ENCODE measurements around the gene KCNT1.

The KCNT1 gene

DNA sequence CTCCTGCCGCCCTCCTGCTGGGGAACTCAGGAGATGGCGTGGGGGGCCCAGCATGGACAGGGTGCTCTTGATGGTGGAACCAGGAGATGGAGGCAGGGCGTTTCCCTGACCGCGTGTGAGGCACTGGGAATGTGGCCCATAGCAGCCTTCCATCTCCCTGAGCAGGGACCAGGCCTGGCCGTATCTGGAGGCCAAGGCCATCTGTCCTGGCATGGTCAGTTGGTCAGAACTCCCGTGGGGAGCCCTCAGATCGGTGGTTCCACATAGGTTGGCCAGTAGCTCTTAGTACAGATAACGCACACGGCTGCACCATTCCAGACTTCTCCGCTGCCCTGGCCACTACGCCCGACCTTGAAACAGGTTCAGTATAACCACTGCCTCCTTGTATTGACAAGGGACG, 77.6 kb downstream of the KCNT1 start:
- Histone ChIP-seq H3K4me3 (ENCODE audit: low read depth in 1 of 2, low read length in 2 of 2) (no peak overlapping the region), H3K9ac (ENCODE audit: low read depth in 1 of 2, low read length in 2 of 2) (no peak overlapping the region), H3K4me1 (ENCODE audit: control insufficient read depth in 1 of 2, insufficient read depth in 2 of 2, low read length in 2 of 2) (no peaks in the 10 kb centered on the region), H3K27ac (ENCODE audit: low read depth, low read length) (no peak overlapping the region), H3K9me3 (ENCODE audit: control insufficient read depth in 1 of 2, low read length in 2 of 2) (no peaks in the 10 kb centered on the region), H3K36me3 (ENCODE audit: control insufficient read depth in 1 of 2, insufficient read depth in 2 of 2, low read length in 2 of 2) (no peaks in the 10 kb centered on the region), H3K27me3 (ENCODE audit: control insufficient read depth in 1 of 2, insufficient read depth in 2 of 2, low read length in 2 of 2) (no peaks in the 10 kb centered on the region)

- Histone ChIP-seq H3K27me3 (ENCODE audit: control insufficient read depth in 1 of 2, insufficient read depth in 2 of 2, low read length in 2 of 2) (no peaks in the 10 kb centered on the region), H3K4me1 (ENCODE audit: control insufficient read depth in 1 of 2, insufficient read depth in 2 of 2, low read length in 2 of 2) (no peaks in the 10 kb centered on the region), H3K9me3 (ENCODE audit: control insufficient read depth in 1 of 2, low read length in 2 of 2) (no peaks in the 10 kb centered on the region), H3K9ac (ENCODE audit: low read depth in 1 of 2, low read length in 2 of 2) (no peak overlapping the region), H3K4me3 (ENCODE audit: low read depth in 1 of 2, low read length in 2 of 2) (no peak overlapping the region), H3K36me3 (ENCODE audit: control insufficient read depth in 1 of 2, insufficient read depth in 2 of 2, low read length in 2 of 2) (no peaks in the 10 kb centered on the region), H3K27ac (ENCODE audit: low read depth, low read length) (no peak overlapping the region)
Measured at GRCh38 chr9:135780086-135780485, 78.1 kb downstream of the KCNT1 start.

DNA sequence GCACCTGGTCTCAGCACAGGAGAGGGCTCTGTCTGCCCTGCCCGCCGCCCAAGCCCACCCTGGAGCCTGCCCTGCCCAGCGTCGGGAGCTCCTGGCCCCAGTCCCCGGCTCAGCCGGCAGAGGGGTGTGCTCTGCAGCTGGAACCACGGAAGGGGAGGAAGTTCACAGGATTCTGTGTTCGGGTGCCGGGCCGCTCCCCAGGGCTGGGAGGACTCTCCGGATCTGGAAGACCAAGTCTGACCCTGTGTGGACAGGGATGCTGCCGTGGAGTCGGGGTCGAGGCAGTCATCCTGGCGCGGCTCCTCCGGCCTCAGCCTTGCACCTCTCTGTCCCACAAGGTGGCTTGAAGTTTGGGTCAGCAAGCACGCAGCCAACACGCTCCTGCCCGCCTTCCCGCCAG, 78.6 kb downstream of the KCNT1 start:
- Histone ChIP-seq H3K27ac (ENCODE audit: low read depth, low read length) (no peak overlapping the region), H3K9me3 (ENCODE audit: control insufficient read depth in 1 of 2, low read length in 2 of 2) (no peaks in the 10 kb centered on the region), H3K4me1 (ENCODE audit: control insufficient read depth in 1 of 2, insufficient read depth in 2 of 2, low read length in 2 of 2) (no peaks in the 10 kb centered on the region), H3K36me3 (ENCODE audit: control insufficient read depth in 1 of 2, insufficient read depth in 2 of 2, low read length in 2 of 2) (no peaks in the 10 kb centered on the region), H3K27me3 (ENCODE audit: control insufficient read depth in 1 of 2, insufficient read depth in 2 of 2, low read length in 2 of 2) (no peaks in the 10 kb centered on the region), H3K4me3 (ENCODE audit: low read depth in 1 of 2, low read length in 2 of 2) (no peak overlapping the region), H3K9ac (ENCODE audit: low read depth in 1 of 2, low read length in 2 of 2) (no peak overlapping the region)

- H3K4me1 ChIP-seq (ENCODE audit: control insufficient read depth in 1 of 2, insufficient read depth in 2 of 2, low read length in 2 of 2) = no peaks in the 10 kb centered on the region
- H3K36me3 ChIP-seq (ENCODE audit: control insufficient read depth in 1 of 2, insufficient read depth in 2 of 2, low read length in 2 of 2) = no peaks in the 10 kb centered on the region
- H3K9ac ChIP-seq (ENCODE audit: low read depth in 1 of 2, low read length in 2 of 2) = no peak overlapping the region
- no peaks in the 10 kb centered on the region for H3K9me3 ChIP-seq (ENCODE audit: control insufficient read depth in 1 of 2, low read length in 2 of 2)
- no peaks in the 10 kb centered on the region for H3K27me3 ChIP-seq (ENCODE audit: control insufficient read depth in 1 of 2, insufficient read depth in 2 of 2, low read length in 2 of 2)
- H3K4me3 ChIP-seq (ENCODE audit: low read depth in 1 of 2, low read length in 2 of 2) = no peak overlapping the region
- H3K27ac ChIP-seq (ENCODE audit: low read depth, low read length) = no peak overlapping the region
Measured at GRCh38 chr9:135782946-135783345, 81.0 kb downstream of the KCNT1 start.

DNA sequence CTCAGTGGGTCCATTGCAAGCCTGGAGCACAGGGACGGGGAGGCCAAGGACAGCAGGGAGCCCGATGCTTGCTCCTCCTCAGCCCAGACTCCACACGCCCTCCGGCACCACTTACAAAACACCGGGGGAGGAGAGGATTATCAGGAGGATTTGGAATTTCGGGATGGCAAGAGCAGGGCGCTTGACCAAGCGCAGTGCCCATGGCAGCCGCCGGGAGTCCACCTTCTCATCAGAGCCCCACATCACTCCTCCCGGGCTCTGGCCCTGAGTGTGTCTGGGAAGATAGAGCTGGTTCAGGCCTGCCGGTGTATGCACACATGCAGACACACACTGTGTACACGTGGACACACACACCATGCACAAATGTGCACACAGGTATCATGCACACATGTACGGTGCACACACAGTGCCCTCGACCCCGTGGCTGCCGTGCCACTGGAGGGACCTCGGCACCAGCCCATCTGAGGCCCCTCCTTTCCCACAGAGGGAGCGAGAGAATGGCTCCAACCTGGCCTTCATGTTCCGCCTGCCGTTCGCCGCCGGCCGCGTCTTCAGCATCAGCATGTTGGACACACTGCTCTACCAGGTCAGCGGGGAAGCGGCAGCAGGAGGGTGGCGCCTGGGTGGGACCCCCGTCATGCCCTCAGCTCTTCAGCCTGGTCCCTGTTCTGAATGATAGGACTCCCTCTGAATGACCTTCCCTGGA, 81.7 kb downstream of the KCNT1 start:
- no peak overlapping the region for H3K9ac ChIP-seq (ENCODE audit: low read depth in 1 of 2, low read length in 2 of 2)
- H3K27me3 ChIP-seq (ENCODE audit: control insufficient read depth in 1 of 2, insufficient read depth in 2 of 2, low read length in 2 of 2) = no peaks in the 10 kb centered on the region
- H3K9me3 ChIP-seq (ENCODE audit: control insufficient read depth in 1 of 2, low read length in 2 of 2) = no peaks in the 10 kb centered on the region
- peaks cover 0 to under 1% of the 10 kb centered on the region in 2 donors for H3K4me1 ChIP-seq (ENCODE audit: control insufficient read depth in 1 of 2, insufficient read depth in 2 of 2, low read length in 2 of 2)
- no peak overlapping the region for H3K27ac ChIP-seq (ENCODE audit: low read depth, low read length)
- H3K36me3 ChIP-seq (ENCODE audit: control insufficient read depth in 1 of 2, insufficient read depth in 2 of 2, low read length in 2 of 2) = no peaks in the 10 kb centered on the region
- no peak overlapping the region for H3K4me3 ChIP-seq (ENCODE audit: low read depth in 1 of 2, low read length in 2 of 2)

GRCh38 chr9:135785013-135785575, 83.1 kb downstream of the KCNT1 start:
- H3K36me3 ChIP-seq (ENCODE audit: control insufficient read depth in 1 of 2, insufficient read depth in 2 of 2, low read length in 2 of 2) = no peaks in the 10 kb centered on the region
- H3K27ac ChIP-seq (ENCODE audit: low read depth, low read length) = no peak overlapping the region
- no peaks in the 10 kb centered on the region for H3K27me3 ChIP-seq (ENCODE audit: control insufficient read depth in 1 of 2, insufficient read depth in 2 of 2, low read length in 2 of 2)
- no peak overlapping the region for H3K9ac ChIP-seq (ENCODE audit: low read depth in 1 of 2, low read length in 2 of 2)
- no peak overlapping the region for H3K4me3 ChIP-seq (ENCODE audit: low read depth in 1 of 2, low read length in 2 of 2)
- peaks cover 0 to 4% of the 10 kb centered on the region in 2 donors for H3K4me1 ChIP-seq (ENCODE audit: control insufficient read depth in 1 of 2, insufficient read depth in 2 of 2, low read length in 2 of 2)
- H3K9me3 ChIP-seq (ENCODE audit: control insufficient read depth in 1 of 2, low read length in 2 of 2) = no peaks in the 10 kb centered on the region

DNA sequence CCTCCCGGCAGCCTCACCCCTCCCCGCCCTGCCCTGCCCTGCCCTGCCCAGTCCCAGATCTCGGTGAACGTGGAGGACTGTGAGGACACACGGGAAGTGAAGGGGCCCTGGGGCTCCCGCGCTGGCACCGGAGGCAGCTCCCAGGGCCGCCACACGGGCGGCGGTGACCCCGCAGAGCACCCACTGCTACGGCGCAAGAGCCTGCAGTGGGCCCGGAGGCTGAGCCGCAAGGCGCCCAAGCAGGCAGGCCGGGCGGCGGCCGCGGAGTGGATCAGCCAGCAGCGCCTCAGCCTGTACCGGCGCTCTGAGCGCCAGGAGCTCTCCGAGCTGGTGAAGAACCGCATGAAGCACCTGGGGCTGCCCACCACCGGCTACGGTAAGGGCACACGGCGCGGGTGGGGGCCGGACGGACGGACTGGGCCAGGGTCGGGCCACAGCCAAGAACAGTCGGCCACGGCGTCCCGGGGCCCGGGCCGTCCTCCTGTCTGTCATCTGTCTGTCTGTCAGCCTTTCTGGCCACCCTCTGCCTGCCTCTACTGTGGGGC, 84.2 kb downstream of the KCNT1 start:
- Histone ChIP-seq H3K9me3 (ENCODE audit: control insufficient read depth in 1 of 2, low read length in 2 of 2) (no peaks in the 10 kb centered on the region), H3K27ac (ENCODE audit: low read depth, low read length) (no peak overlapping the region), H3K27me3 (ENCODE audit: control insufficient read depth in 1 of 2, insufficient read depth in 2 of 2, low read length in 2 of 2) (no peaks in the 10 kb centered on the region), H3K36me3 (ENCODE audit: control insufficient read depth in 1 of 2, insufficient read depth in 2 of 2, low read length in 2 of 2) (no peaks in the 10 kb centered on the region), H3K4me3 (ENCODE audit: low read depth in 1 of 2, low read length in 2 of 2) (no peak overlapping the region), H3K4me1 (ENCODE audit: control insufficient read depth in 1 of 2, insufficient read depth in 2 of 2, low read length in 2 of 2) (peaks cover 0 to 4% of the 10 kb centered on the region in 2 donors), H3K9ac (ENCODE audit: low read depth in 1 of 2, low read length in 2 of 2) (no peak overlapping the region)

GRCh38 chr9:135787317-135787716, 85.3 kb downstream of the KCNT1 start:
- no peak overlapping the region for H3K4me3 ChIP-seq (ENCODE audit: low read depth in 1 of 2, low read length in 2 of 2)
- H3K4me1 ChIP-seq (ENCODE audit: control insufficient read depth in 1 of 2, insufficient read depth in 2 of 2, low read length in 2 of 2) = peaks cover 0 to 4% of the 10 kb centered on the region in 2 donors
- H3K27ac ChIP-seq (ENCODE audit: low read depth, low read length) = no peak overlapping the region
- no peak overlapping the region for H3K9ac ChIP-seq (ENCODE audit: low read depth in 1 of 2, low read length in 2 of 2)
- no peaks in the 10 kb centered on the region for H3K9me3 ChIP-seq (ENCODE audit: control insufficient read depth in 1 of 2, low read length in 2 of 2)
- H3K27me3 ChIP-seq (ENCODE audit: control insufficient read depth in 1 of 2, insufficient read depth in 2 of 2, low read length in 2 of 2) = no peaks in the 10 kb centered on the region
- H3K36me3 ChIP-seq (ENCODE audit: control insufficient read depth in 1 of 2, insufficient read depth in 2 of 2, low read length in 2 of 2) = no peaks in the 10 kb centered on the region

GRCh38 chr9:135787776-135788575, 86.0 kb downstream of the KCNT1 start:
- peaks cover 0 to 4% of the 10 kb centered on the region in 2 donors for H3K4me1 ChIP-seq (ENCODE audit: control insufficient read depth in 1 of 2, insufficient read depth in 2 of 2, low read length in 2 of 2)
- no peaks in the 10 kb centered on the region for H3K27me3 ChIP-seq (ENCODE audit: control insufficient read depth in 1 of 2, insufficient read depth in 2 of 2, low read length in 2 of 2)
- H3K36me3 ChIP-seq (ENCODE audit: control insufficient read depth in 1 of 2, insufficient read depth in 2 of 2, low read length in 2 of 2) = no peaks in the 10 kb centered on the region
- H3K27ac ChIP-seq (ENCODE audit: low read depth, low read length) = no peak overlapping the region
- no peaks in the 10 kb centered on the region for H3K9me3 ChIP-seq (ENCODE audit: control insufficient read depth in 1 of 2, low read length in 2 of 2)
- H3K9ac ChIP-seq (ENCODE audit: low read depth in 1 of 2, low read length in 2 of 2) = no peak overlapping the region
- no peak overlapping the region for H3K4me3 ChIP-seq (ENCODE audit: low read depth in 1 of 2, low read length in 2 of 2)

All from duodenal mucosa (tissue), 2 donors.